GM19035 (cell line): Measurements from ENCODE around the gene IDS.

ENCODE experiments used
- ATAC-seq: cut with Tn5 transposase; IDR thresholded peaks from one replicate; pipeline ENCODE4 v1.9.1; 2021; ENCODE audit not compliant: unreplicated experiment

Gene IDS

GRCh38 chrX:149467461-149467860 lies 37.6 kb downstream of the IDS start:
- ATAC-seq, result no peak

DNA sequence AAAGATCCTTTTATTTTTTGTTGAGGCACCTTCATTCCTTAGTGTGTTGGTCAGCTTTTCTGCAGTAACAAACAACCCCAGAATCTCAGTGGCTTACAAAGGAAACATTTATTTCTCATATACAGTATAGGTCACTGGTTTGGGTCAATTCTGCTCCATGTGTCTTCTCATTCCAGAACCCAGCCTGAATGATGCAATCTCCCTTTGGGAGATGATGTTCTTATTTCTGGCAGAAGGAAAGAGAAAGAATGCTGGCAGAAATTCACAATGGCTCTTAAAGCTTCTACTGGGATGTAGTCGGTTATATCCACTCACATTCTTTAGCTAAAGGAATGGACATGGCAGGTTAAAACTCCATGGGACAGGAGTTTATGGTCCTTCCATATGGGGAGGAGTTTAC lies 42.3 kb downstream of the IDS start:
- ATAC-seq, result no peak

DNA sequence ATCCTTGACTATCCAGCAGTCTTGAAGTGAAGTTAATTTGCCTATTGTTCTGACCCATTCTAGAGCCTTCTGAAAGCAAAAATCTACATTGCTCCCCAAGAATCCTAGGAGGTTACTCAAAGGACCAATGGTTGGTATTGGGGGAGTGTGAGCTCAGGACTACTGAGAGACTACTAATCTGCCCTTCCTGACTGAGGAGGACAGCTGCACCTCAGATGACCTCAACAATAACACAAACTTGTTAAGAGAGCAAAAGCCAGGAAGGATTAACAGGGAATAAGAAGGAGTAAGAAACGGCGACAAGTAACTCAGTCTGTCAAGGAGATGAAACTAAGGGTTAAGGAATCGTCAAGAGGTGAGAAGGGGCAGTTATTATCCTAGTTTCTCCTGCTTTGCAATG lies 43.4 kb downstream of the IDS start:
- no peak for ATAC-seq

DNA sequence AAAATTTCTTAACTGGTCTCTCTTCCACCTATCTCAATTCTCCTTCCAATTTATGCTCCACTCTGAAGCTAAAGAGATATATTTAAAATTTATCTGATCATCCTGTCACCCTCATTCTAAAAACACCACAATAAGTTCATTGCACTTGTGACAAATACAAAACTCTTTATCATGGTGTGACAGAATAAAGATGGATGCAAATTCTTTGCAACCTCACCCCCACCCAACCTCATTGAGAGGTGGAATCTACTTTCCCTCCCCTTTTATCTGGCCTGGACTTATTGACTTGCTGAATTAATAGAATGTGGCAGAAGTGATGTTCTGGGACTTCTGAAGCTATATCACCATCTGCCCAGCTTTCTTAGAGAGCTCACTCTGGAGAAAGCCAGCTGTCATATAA lies 46.5 kb downstream of the IDS start:
- no peak for ATAC-seq

DNA sequence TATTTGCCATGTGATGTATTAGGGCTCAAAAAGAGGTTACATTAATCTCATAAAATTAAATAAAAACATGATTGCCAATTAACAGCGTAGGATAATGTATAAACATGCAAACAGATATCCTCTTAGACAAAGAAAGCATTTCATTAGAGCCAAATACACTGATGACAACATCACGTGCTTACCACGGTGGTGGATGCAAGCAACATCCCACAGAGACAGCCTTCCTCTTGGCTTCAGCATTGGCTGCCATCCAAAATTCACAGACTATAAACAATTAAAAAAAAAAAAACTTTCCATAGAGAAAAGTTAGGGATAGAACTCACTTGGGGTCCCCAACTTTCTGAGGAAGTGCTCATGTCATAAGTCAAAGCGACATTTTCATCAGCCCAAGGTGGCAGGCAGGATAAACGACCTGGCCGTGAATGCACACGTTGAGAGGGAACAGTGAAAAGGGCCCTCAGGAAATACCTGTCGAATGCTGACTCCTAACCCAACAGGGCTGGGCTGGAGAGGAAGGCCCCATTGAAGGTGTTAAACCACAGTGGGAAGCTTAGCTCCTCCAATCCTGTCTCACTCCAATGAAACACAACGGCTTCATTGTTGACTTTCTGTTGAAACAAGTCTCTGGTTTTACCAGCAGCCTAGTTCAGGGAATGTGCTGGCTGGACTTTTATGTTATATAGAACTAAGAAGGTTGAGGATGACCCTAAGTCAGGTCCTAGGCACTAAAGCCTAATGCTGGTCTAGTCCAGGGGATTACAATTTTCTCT lies 48.4 kb downstream of the IDS start:
- no peak for ATAC-seq

- ATAC-seq, result no peak
Measured at GRCh38 chrX:149455934-149456333, 49.2 kb downstream of the IDS start.

GRCh38 chrX:149453906-149454822 lies 50.9 kb downstream of the IDS start:
- ATAC-seq, result no peak

DNA sequence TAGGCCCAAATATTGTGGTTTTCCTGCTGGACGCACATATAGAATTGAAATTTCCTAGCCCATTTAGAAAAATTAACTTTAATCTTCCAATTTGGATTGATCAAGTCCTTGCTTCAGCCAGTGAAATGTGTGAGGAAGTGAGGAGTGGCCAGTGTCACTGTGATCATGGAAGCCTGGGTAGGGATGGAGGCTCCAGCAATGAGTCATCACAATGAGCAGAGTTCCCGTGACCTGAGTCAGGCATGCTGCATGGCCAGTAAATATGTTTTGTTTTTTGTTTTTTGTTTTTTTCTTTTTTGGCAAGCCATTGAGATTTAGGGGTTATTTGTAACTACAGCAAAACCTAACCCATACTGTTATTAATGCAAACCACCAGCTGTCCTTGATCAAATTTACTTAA lies 52.1 kb downstream of the IDS start:
- no peak for ATAC-seq

- ATAC-seq, result no peak
Measured at GRCh38 chrX:149433451-149433850, 71.7 kb downstream of the IDS start.

GRCh38 chrX:149433051-149433450 lies 72.1 kb downstream of the IDS start:
- no peak for ATAC-seq
